NT2/D1 (cell line): Measurements from ENCODE around the gene BACE1-AS.

Experiments
- SUZ12 ChIP-seq: IDR thresholded peaks from 2 replicates; pipeline ENCODE4 v1.6.1; 2011; ENCODE audit not compliant: insufficient read length, insufficient read depth; ENCODE audit errors: extremely low read depth
- YY1 ChIP-seq: IDR thresholded peaks from 2 replicates; pipeline ENCODE4 v1.6.1; 2011; ENCODE audit not compliant: insufficient read length, insufficient read depth
- ZNF274 ChIP-seq: IDR thresholded peaks from 2 replicates; pipeline ENCODE4 v1.6.1; 2011; ENCODE audit warnings: mild to moderate bottlenecking, low read depth, low read length

GRCh38 chr11:117303646-117304315 lies 12.6 kb downstream of the BACE1-AS start:
- TF ChIP-seq ZNF274 = no peak
- TF ChIP-seq YY1 = no peak
- TF ChIP-seq SUZ12 = no peak
